GM18526 (cell line): Measurements from ENCODE around the gene SMC1B.

Source experiments
- POLR2A ChIP-seq: IDR thresholded peaks from 3 replicates; pipeline ENCODE4 v1.6.1; 2011; ENCODE audit not compliant: insufficient read length; ENCODE audit errors: extremely low read depth

The SMC1B gene

GRCh38 chr22:45450921-45451651, 37.7 kb upstream of the SMC1B start:
- TF ChIP-seq POLR2A: no peak

GRCh38 chr22:45450101-45450785, 36.8 kb upstream of the SMC1B start:
- no peak for TF ChIP-seq POLR2A

DNA sequence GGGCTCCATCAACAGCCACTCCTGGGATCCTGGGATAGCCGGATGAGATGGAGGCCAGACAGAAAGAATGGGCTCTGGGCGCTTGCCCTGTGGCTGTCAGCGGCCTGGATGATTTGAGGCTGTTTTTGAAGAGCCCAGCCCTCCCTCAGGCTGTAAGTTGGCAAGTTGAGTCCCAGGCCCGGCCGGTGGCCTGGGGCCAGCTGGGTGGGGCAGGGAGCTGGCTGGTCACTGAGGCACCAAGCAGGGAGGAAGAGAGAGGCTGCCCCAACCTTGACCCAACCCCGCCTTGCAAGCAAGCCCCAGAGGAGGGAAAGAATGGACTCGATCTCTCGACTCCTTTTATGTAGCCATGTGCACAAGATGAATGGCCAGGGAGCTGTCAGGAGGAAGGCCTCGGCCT, 35.0 kb upstream of the SMC1B start:
- no peak for TF ChIP-seq POLR2A

DNA sequence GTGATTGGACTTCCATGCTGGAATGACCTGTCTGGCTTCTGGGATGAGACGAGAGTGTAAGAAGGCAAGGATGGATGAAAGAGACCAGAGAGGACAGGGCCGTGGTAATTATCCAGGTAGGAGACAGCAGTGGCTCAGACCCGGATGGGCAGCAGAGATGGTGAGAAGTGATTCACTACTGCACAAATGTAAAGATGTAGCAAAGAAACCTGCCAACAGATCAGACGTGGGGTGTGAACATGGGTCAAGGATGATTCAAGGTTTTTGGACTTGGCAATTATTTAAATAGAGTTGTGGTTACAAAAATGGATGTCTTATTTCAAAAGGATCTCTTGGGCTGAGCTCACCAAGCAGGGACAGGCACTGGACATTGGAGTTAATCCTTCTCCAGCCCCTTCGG, 32.8 kb upstream of the SMC1B start:
- no peak for TF ChIP-seq POLR2A

DNA sequence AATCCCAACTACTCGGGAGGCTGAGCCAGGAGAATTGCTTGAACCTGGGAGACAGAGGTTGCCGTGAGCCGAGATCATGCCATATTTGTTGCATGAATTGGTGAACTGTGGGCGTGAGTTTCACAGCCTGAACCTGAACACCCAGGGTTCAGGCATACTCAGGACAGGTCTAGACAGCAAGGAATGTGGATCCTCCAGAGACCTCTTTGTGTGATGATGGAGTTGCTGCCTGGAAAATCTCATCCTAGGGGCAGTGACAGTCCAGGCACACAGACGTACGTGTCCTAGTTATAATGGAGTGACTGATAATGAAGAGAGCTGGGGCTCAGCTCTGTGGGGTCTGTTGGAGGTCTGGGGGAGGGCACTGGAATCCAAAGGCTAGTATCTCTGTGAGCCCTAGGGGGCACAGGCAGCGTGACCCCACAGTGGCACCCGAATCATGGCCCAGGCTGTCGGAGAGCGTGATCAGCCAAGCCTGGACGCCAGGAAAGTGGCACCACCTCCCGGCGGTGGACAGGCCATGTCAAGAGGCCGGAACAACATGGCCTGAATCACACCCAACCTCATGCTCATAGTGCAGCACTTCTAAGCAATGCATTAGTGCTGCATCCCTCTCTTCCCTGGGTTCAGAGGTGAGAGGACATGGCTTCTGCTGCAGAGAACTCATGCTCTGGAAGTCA, 31.8 kb upstream of the SMC1B start:
- TF ChIP-seq POLR2A: no peak

DNA sequence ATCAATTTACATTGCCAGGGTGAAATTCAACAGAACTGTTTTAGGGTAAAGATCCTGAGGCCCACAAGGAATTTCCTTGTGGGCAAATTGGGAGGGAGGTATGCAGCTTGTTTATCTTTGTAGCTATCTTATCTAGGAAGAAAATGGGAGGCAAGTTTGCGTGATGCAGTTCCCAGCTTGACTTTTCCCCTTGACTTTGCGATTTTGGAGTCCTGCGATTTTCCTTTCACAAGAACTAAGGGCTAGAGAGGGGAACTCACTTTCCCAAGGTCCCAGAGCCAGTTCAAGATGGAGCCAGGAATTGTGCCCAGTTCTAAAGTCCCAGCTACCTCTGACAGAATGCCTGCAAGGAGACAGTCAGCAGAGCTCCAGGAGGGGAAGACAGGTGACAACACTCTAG, 30.8 kb upstream of the SMC1B start:
- TF ChIP-seq POLR2A: no peak

DNA sequence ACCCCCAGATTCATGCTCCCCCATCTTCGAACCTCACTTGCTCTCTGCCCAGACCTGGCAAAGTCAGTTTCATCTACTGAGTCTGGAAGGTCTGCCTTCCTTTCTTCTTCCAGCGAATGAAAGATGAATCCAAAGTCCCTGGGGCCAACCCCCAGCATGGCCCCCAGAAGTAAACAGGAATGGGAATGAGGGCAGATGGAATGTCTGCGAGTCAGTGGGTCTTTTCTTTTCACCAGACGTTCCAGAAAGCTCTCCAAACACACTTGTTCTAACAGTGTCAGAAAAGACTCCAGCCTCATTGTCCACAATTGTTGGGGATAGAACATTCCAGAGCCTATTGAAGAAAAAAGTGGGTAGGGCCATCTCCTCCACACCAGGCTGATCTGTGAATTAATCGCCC, 28.7 kb upstream of the SMC1B start:
- no peak for TF ChIP-seq POLR2A

DNA sequence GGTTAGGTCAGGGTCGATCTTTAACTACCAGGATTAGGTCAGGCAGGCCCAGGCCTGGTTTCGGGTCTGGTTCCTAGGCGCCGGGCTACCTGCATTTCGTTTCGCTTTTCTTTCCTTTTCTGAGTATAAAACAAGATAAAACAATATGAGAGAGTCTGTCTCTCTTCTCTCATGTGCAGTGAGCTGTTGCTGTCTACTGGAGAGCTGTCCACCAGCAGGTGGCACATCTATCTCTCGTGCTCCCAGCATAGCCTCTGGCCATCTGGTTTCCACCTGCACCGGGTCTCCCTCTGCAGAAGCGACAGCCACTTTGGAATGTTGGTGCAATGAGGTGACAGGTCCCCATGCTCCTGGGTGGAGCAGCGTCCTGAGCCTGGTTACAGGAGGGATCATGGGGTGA, 27.7 kb upstream of the SMC1B start:
- no peak for TF ChIP-seq POLR2A

DNA sequence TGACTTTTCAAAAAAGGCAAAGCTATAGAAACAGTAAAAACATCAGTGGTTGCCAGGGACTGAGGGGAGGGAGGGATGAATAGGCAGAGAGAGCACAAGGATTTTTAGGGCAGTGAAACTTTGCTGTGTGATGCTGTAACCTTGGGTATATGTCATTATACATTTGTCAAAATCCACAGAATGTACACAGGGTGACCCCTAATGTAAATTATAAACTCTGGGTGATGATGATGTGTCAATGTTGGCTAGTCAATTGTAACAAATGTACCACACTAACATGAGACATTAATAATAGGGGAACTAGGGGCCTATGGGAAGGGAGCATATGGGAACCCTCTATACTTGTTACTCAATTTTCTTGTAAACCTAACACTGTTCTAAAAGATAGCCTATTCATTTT, 24.9 kb upstream of the SMC1B start:
- no peak for TF ChIP-seq POLR2A

- no peak for TF ChIP-seq POLR2A
Measured at GRCh38 chr22:45435544-45436139, 22.2 kb upstream of the SMC1B start.

DNA sequence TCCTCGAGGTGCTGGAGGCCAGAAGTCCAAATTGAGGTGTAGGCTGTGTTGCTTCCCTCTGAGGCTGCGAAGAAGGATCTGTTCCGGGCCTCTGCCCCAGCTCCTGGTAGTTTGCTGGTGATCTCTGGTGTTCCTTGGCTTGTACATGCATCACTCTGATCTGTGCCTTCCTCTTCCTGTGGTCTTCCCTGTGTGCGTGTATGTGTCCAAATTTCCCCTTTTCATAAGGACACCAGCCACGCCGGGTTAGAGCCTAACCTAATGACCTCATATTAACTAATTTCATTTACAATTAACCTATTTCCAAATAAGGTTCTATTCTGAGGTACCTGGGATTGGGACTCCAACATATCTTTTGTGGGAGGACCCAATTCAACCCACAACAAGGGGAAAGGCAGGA, 21.6 kb upstream of the SMC1B start:
- TF ChIP-seq POLR2A: no peak

GRCh38 chr22:45430871-45431270, 17.5 kb upstream of the SMC1B start:
- no peak for TF ChIP-seq POLR2A

DNA sequence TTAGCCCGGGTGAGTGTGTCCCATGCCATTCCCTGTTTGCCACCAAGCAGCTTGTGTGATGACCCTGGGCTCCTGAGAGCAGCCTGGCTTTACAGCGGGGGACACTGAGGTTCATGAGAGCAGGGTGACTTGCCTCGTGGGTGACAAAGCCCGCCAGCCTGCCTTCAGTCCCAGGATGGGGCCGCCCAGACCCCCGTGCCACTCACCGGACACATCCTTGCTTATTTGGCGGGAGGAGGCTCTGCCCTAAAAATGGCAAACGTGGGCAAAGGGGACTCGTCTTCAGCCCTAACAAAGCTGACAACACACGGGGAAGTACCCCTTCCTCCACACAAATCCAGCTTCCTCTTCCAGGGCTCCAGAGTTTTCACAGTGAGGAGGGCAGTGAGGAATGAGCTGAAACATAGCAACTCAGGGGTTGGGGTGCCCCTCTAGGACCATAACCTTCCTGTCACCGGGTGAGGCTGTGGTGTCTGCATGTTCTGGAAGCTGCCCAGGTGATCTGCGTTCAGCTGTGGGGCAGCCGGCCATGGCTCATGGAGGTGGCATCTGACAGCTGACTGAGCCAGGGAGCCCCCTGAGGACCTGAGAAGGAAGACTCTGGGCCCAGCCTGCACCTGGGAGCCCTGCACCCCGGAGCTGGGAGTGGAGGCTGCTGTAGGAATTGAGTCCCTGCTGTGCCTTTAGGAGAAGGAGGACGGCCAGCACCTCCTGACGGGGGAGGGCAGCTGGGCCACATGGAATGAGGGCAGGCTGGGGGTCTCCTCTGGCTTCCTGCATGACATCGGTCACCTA, 16.8 kb upstream of the SMC1B start:
- no peak for TF ChIP-seq POLR2A

GRCh38 chr22:45429424-45429823, 16.0 kb upstream of the SMC1B start:
- no peak for TF ChIP-seq POLR2A
